Measurements from ENCODE around the gene EFR3B. TPM values are rescaled to one million over a fixed set of nuclear protein-coding genes. Genes with fewer than 3 reads are reported as not detected.

EFR3B gene
- total RNA-seq, 1 experiment from 2014 or later: not detected

DNA sequence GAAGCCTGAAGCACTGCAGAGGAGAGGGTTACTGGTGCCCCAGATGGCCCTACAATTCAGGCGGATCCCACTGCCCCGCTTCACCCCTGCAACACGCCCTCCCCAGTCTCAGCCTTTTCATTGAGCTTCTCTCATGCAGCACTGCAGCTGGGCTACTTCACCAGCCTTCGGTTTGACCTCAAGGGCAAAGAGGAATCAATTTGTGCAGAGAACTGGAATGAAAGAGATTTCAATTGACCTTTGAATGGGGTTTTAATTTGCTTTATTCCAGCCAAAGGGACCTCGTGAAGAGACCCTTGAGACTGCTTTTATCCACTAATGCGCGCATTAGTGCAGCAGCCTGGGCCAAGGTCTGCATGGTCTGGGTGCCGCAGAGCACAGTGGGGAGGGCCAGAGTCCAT lies 135.3 kb downstream of the EFR3B start:
- H3K4me1 ChIP-seq (replicated peaks; ENCODE audit: insufficient read depth): no peaks in the 10 kb centered on the region
- H4K20me1 ChIP-seq (ENCODE audit: insufficient read depth): no peaks in the 10 kb centered on the region
- CTCF ChIA-PET: interaction anchor here (0.5 kb wide), 1 partner anchor 9 kb away, joined by 4 read pairs; the partner anchor contains the start of gene POMC
- no peaks in the 10 kb centered on the region for H3K79me2 ChIP-seq (ENCODE audit: low read depth)
- TF ChIP-seq, protein P1, sequence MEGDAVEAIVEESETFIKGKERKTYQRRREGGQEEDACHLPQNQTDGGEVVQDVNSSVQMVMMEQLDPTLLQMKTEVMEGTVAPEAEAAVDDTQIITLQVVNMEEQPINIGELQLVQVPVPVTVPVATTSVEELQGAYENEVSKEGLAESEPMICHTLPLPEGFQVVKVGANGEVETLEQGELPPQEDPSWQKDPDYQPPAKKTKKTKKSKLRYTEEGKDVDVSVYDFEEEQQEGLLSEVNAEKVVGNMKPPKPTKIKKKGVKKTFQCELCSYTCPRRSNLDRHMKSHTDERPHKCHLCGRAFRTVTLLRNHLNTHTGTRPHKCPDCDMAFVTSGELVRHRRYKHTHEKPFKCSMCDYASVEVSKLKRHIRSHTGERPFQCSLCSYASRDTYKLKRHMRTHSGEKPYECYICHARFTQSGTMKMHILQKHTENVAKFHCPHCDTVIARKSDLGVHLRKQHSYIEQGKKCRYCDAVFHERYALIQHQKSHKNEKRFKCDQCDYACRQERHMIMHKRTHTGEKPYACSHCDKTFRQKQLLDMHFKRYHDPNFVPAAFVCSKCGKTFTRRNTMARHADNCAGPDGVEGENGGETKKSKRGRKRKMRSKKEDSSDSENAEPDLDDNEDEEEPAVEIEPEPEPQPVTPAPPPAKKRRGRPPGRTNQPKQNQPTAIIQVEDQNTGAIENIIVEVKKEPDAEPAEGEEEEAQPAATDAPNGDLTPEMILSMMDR (conservative IDR thresholded peaks at IDR 0.05): no peak
- peaks cover 64% of the 10 kb centered on the region for H3K27me3 ChIP-seq (ENCODE audit: insufficient read depth, low read depth)
- no peaks in the 10 kb centered on the region for H3F3A ChIP-seq (ENCODE audit: insufficient read depth, low read depth)
- no peak overlapping the region for H2AFZ ChIP-seq
- no TSS peak for BruUV-seq (replicated peaks)
- H3K9me3 ChIP-seq (ENCODE audit: insufficient read depth, low read depth): no peaks in the 10 kb centered on the region
- H3K36me3 ChIP-seq (ENCODE audit: low read depth): no peaks in the 10 kb centered on the region
- intact Hi-C loops (cut with micrococcal nuclease; ENCODE audit: unreplicated experiment): no loop called here
- no peak overlapping the region for H3K27ac ChIP-seq
- DNase-seq: no peak
- H3K4me2 ChIP-seq: no peak overlapping the region
- POLR2A ChIA-PET (ENCODE audit: unreplicated experiment): no interaction called here
- no peaks in the 10 kb centered on the region for H3K9me2 ChIP-seq (ENCODE audit: insufficient read depth)
- H3K4me3 ChIP-seq: no peak overlapping the region

DNA sequence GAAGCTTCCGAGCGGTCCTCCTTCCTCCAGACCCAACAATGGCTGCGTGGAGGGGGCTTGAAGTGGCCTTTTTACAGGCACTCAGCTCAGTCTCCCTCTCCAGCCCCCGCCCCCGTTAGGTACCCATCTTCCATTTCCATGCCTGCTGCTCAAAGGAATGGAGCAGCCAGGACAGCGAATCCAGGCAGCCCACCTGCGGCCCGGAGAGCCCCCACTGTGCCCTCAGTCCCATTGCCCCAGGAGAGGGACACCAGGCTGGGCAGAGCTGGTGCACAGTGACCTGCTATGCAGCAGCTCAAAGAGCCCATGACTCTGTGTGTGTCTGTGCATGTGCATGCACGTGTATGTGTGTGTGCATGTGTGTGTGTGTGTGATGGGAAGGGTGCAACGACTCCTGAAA lies 137.1 kb downstream of the EFR3B start:
- no peak overlapping the region for H3K4me3 ChIP-seq
- 0 out of 2 replicates have a peak, but pooled peaks cover 3% of the 10 kb centered on the region for H3K9me3 ChIP-seq (ENCODE audit: insufficient read depth, low read depth)
- no peaks in the 10 kb centered on the region for H3K79me2 ChIP-seq (ENCODE audit: low read depth)
- intact Hi-C loops (cut with micrococcal nuclease; ENCODE audit: unreplicated experiment): no loop called here
- TF ChIP-seq, protein P1 (conservative IDR thresholded peaks at IDR 0.05): no peak
- TF ChIP-seq EZH2 (IDR thresholded peaks at IDR 0.05; ENCODE audit: low read depth): no peak
- peaks cover 58% of the 10 kb centered on the region for H3K27me3 ChIP-seq (ENCODE audit: insufficient read depth, low read depth)
- H3K4me2 ChIP-seq: no peak overlapping the region
- no peaks in the 10 kb centered on the region for H4K20me1 ChIP-seq (ENCODE audit: insufficient read depth)
- no peaks in the 10 kb centered on the region for H3F3A ChIP-seq (ENCODE audit: insufficient read depth, low read depth)
- ChIA-PET POLR2A (ENCODE audit: unreplicated experiment) (interaction anchor here (0.6 kb wide), 1 partner anchor 322 kb away, joined by 8 read pairs; no protein-coding TSS in a partner anchor), CTCF (no interaction called here)
- no peaks in the 10 kb centered on the region for H3K36me3 ChIP-seq (ENCODE audit: low read depth)
- DNase-seq: no peak
- H3K4me1 ChIP-seq (replicated peaks; ENCODE audit: insufficient read depth): peaks cover under 1% of the 10 kb centered on the region; the same call in 1 of the 2 replicates
- no TSS peak for BruUV-seq (replicated peaks)
- H3K27ac ChIP-seq: no peak overlapping the region
- H2AFZ ChIP-seq: no peak overlapping the region
- H3K9me2 ChIP-seq (ENCODE audit: insufficient read depth): no peaks in the 10 kb centered on the region

DNA sequence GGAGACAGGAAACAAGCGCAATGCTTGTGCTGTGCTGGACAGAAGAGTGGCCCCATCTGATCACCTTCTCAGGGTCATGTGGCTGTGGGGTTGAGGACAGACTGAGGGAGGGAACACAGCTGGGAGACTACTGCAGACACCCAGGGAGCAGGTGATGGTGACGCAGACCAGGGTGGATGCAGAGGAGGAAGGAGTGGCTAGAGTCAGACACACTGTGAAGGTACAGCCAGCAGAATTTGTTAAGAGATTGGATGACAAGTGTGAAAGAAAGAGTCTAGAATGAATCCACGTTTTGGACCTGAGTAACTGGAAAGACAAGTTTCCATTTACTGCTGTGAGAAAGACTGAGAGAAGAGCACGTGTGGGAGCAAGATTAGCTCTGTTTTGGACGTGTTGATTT lies 142.4 kb downstream of the EFR3B start:
- POLR2A ChIA-PET (ENCODE audit: unreplicated experiment): interaction anchor here (0.6 kb wide), 1 partner anchor 293 kb away, joined by 3 read pairs; no protein-coding TSS in a partner anchor
- Histone ChIP-seq H2AFZ (no peak overlapping the region), H3K4me1 (replicated peaks; ENCODE audit: insufficient read depth) (peaks cover 9% of the 10 kb centered on the region; the same call in 1 of the 2 replicates), H3K9me2 (ENCODE audit: insufficient read depth) (no peaks in the 10 kb centered on the region), H3K4me3 (no peak overlapping the region), H3K27me3 (ENCODE audit: insufficient read depth, low read depth) (peaks cover 16% of the 10 kb centered on the region), H3K4me2 (peak overlapping the region; percentile 40; the same call in 1 of the 2 replicates), H3F3A (ENCODE audit: insufficient read depth, low read depth) (no peaks in the 10 kb centered on the region), H4K20me1 (ENCODE audit: insufficient read depth) (no peaks in the 10 kb centered on the region), H3K79me2 (ENCODE audit: low read depth) (no peaks in the 10 kb centered on the region), H3K36me3 (ENCODE audit: low read depth) (no peaks in the 10 kb centered on the region), H3K9me3 (ENCODE audit: insufficient read depth, low read depth) (0 out of 2 replicates have a peak, but pooled peaks cover 3% of the 10 kb centered on the region), H3K27ac (no peak overlapping the region)
- TF ChIP-seq EZH2 (IDR thresholded peaks at IDR 0.05; ENCODE audit: low read depth): no peak
- TF ChIP-seq, protein P1 (conservative IDR thresholded peaks at IDR 0.05): no peak
- peak; percentile 25 to 61 for DNase-seq
- intact Hi-C loops (cut with micrococcal nuclease; ENCODE audit: unreplicated experiment): no loop called here
- no TSS peak for BruUV-seq (replicated peaks)
- CTCF ChIA-PET: no interaction called here

Data from PC-9 (cell line).